H1 (cell line): ENCODE results near the gene UCN. TPM values are rescaled to one million over a fixed set of nuclear protein-coding genes. Genes with fewer than 3 reads are reported as not detected.
A peak's percentile ranks its signal among the peaks of the same experiment; 100 is the strongest.

ENCODE experiments used
- ASH2L ChIP-seq: fragments of 200-600, 300-600 bp; sonication (generic); IDR thresholded peaks from one replicate; pipeline ENCODE4 v1.7.1; 2017; ENCODE audit warnings: low read length
- ATF2 ChIP-seq: IDR thresholded peaks from 2 replicates; pipeline ENCODE4 v1.6.1; 2012; ENCODE audit warnings: low read length, inconsistent platforms
- BACH1 ChIP-seq: IDR thresholded peaks from 2 replicates; pipeline ENCODE4 v1.6.1; 2012; ENCODE audit warnings: low read length, improper control_type of control experiment
- CREB1 ChIP-seq: IDR thresholded peaks from 2 replicates; pipeline ENCODE4 v1.6.1; 2012; ENCODE audit warnings: inconsistent platforms
- EZH2 ChIP-seq: fragments of 200-600 bp; sonication (generic); IDR thresholded peaks from 2 replicates; pipeline ENCODE4 v1.7.1; 2012; ENCODE audit warnings: low read depth, mild to moderate bottlenecking, moderate library complexity, low read length, inconsistent platforms; ENCODE audit not compliant: severe bottlenecking
- GTF2F1 ChIP-seq: IDR thresholded peaks from 2 replicates; pipeline ENCODE4 v1.6.1; 2012; ENCODE audit warnings: low read depth, low read length, improper control_type of control experiment, borderline replicate concordance
- HDAC2 ChIP-seq, 2 experiments: fragments of 300-600 bp in 1 of 2; sonication (generic) in 1 of 2; IDR thresholded peaks; 2 replicates each; pipeline ENCODE4 v1.6.1; 2011 to 2012; ENCODE audit warnings: low read depth in 2 of 2, low read length in 2 of 2, mild to moderate bottlenecking in 2 of 2, moderate library complexity in 2 of 2, borderline replicate concordance in 1 of 2, inconsistent platforms in 1 of 2
- POLR2A ChIP-seq, 2 experiments: IDR thresholded peaks; 1 replicate in 1 of 2; 2 replicates in 1 of 2; pipeline ENCODE4 v1.6.1; 2011; ENCODE audit warnings: low read depth in 2 of 2, low read length in 2 of 2, mild to moderate bottlenecking in 2 of 2; ENCODE audit errors: control extremely low read depth in 1 of 2
- POLR2AphosphoS5 ChIP-seq: IDR thresholded peaks from 2 replicates; pipeline ENCODE4 v1.6.1; 2011; ENCODE audit warnings: low read depth, low read length
- RBBP5 ChIP-seq: IDR thresholded peaks from 2 replicates; pipeline ENCODE4 v1.7.1; 2012; ENCODE audit warnings: low read depth, mild to moderate bottlenecking, inconsistent platforms, low read length, moderate library complexity, borderline replicate concordance
- SAP30 ChIP-seq: fragments of 300-600 bp; sonication (generic); IDR thresholded peaks from 2 replicates; pipeline ENCODE4 v1.7.1; 2012; ENCODE audit warnings: low read length, moderate library complexity, mild to moderate bottlenecking, inconsistent platforms; ENCODE audit not compliant: insufficient read depth, insufficient replicate concordance
- SP1 ChIP-seq: IDR thresholded peaks from 2 replicates; pipeline ENCODE4 v1.6.1; 2011; ENCODE audit warnings: low read depth, low read length
- SP4 ChIP-seq: IDR thresholded peaks from 2 replicates; pipeline ENCODE4 v1.6.1; 2012; ENCODE audit warnings: low read length, inconsistent platforms
- USF2 ChIP-seq: IDR thresholded peaks from 2 replicates; pipeline ENCODE4 v1.6.1; 2011; ENCODE audit warnings: low read length, improper control_type of control experiment
- polyA plus RNA-seq, 7 experiments: library from polyadenylated mRNA; depleted of rRNA in 3 of 7; stranded (reverse) in 5 of 7; unstranded in 2 of 7; fragments of >200 nt in 5 of 7; fragments of 200-250 nt in 2 of 7; gene quantifications; 1 replicate in 5 of 7; 2 replicates in 1 of 7; 4 replicates in 1 of 7; pipeline versions ENCODE4 v1.2.1 to v1.2.3, GENCODE V29; 2011 to 2013; ENCODE audit warnings: missing spikeins in 2 of 7, mixed read lengths in 2 of 7
- total RNA-seq: library from RNA; stranded (reverse); fragmentation: NEBNext Ultra II Directional; extraction: Animal tissue kit (Norgen Biotek cat#: 25700); gene quantifications from 2 replicates; pipeline ENCODE4 v1.2.1, GENCODE V29; 2021
- TF ChIP-seq, protein P1 (sequence below), 3 experiments: IDR thresholded peaks; 1 replicate in 2 of 3; 2 replicates in 1 of 3; pipeline versions ENCODE4 v1.5.1 to v1.6.1; 2011; ENCODE audit warnings: low read length in 3 of 3, mild to moderate bottlenecking in 3 of 3, inconsistent platforms in 2 of 3, low read depth in 1 of 3, moderate library complexity in 1 of 3; ENCODE audit not compliant: insufficient read depth in 1 of 3; ENCODE audit errors: control extremely low read depth in 1 of 3
- TF ChIP-seq, protein P2 (sequence below): IDR thresholded peaks from 2 replicates; pipeline ENCODE4 v1.6.1; 2012; ENCODE audit warnings: inconsistent platforms
- TF ChIP-seq, protein P3 (sequence below): IDR thresholded peaks from 2 replicates; pipeline ENCODE4 v1.6.1; 2011; ENCODE audit warnings: low read depth, mild to moderate bottlenecking, low read length; ENCODE audit not compliant: insufficient read depth

Gene UCN
- total and polyA plus RNA-seq, 2 of the 8 experiments (the other 6 are each of a cell fraction or from before 2014, with no cell fraction given) = 0.35 TPM; not detected in 1

DNA sequence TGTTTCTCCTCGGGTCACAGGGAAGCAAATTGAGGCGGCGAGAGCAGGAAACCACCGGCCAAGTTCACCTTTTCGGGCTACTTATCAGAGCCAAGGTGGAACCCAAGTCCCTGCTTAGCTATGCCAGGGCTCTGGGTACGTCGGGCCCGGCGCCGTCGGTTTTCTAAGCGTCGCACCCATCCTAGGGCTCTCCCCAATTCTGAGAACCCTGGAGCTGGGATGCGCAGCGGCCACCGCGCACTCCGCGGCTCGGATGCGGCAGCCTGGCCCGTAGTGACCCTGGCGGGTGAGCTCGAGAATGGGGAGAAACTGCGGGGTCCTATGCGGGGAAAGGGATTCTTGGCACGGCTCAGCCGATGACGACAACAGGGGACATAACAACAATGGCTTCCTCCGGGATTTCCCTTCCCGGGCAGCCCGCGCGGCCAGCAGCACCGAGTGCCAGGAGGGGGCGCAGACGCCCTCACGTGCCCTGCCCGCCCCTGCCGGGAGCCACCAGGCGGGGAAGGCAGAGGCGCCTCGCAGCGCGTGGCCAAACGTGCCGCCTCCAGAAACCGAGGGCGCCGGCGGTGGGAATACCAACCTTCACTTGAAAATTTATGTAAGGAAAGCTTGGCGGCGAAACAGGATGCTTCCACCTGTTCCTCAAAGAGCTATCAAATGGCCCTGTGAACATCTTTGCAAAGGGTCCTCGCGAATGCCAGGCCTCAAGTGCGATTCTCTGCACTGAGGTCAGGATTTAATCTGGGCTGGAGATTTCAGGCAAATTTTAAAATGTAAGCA lies 43.3 kb downstream of the UCN start (continued):
- TF ChIP-seq, protein P1, sequence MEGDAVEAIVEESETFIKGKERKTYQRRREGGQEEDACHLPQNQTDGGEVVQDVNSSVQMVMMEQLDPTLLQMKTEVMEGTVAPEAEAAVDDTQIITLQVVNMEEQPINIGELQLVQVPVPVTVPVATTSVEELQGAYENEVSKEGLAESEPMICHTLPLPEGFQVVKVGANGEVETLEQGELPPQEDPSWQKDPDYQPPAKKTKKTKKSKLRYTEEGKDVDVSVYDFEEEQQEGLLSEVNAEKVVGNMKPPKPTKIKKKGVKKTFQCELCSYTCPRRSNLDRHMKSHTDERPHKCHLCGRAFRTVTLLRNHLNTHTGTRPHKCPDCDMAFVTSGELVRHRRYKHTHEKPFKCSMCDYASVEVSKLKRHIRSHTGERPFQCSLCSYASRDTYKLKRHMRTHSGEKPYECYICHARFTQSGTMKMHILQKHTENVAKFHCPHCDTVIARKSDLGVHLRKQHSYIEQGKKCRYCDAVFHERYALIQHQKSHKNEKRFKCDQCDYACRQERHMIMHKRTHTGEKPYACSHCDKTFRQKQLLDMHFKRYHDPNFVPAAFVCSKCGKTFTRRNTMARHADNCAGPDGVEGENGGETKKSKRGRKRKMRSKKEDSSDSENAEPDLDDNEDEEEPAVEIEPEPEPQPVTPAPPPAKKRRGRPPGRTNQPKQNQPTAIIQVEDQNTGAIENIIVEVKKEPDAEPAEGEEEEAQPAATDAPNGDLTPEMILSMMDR (IDR thresholded peaks at IDR 0.05; ENCODE audit: control extremely low read depth in 1 of 3, insufficient read depth in 1 of 3, low read depth in 1 of 3, low read length in 3 of 3) = peak in 2 of 3 experiments; percentile 76 to 88; a peak in 3 of 4 replicates
- TF ChIP-seq EZH2 (no peak), ATF2 (no peak; the same call in 1 of the 2 replicates), SAP30 (no peak), BACH1 (0 out of 2 replicates have a peak, but pooled peaks have one; percentile 9), USF2 (peak; percentile 76), SP1 (no peak), POLR2A (IDR thresholded peaks at IDR 0.05; ENCODE audit: control extremely low read depth in 1 of 2, low read depth in 2 of 2, low read length in 2 of 2) (peak in 1 of 2 experiments; percentile 63; a peak in 2 of 3 replicates), RBBP5 (peak; percentile 66; the same call in 1 of the 2 replicates), POLR2AphosphoS5 (0 out of 2 replicates have a peak, but pooled peaks have one; percentile 29), ASH2L (peak; percentile 66), CREB1 (peak; percentile 84), HDAC2 (IDR thresholded peaks at IDR 0.05; ENCODE audit: borderline replicate concordance in 1 of 2, low read depth in 2 of 2, low read length in 2 of 2) (peak in 1 of 2 experiments; percentile 62; a peak in 1 of 4 replicates), SP4 (no peak), GTF2F1 (no peak)
- TF ChIP-seq, protein P2, sequence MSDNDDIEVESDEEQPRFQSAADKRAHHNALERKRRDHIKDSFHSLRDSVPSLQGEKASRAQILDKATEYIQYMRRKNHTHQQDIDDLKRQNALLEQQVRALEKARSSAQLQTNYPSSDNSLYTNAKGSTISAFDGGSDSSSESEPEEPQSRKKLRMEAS = peak; percentile 99
- TF ChIP-seq, protein P3, sequence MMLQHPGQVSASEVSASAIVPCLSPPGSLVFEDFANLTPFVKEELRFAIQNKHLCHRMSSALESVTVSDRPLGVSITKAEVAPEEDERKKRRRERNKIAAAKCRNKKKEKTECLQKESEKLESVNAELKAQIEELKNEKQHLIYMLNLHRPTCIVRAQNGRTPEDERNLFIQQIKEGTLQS = 0 out of 2 replicates have a peak, but pooled peaks have one; percentile 51
